ENCODE results near the gene BRSK2.

DNA sequence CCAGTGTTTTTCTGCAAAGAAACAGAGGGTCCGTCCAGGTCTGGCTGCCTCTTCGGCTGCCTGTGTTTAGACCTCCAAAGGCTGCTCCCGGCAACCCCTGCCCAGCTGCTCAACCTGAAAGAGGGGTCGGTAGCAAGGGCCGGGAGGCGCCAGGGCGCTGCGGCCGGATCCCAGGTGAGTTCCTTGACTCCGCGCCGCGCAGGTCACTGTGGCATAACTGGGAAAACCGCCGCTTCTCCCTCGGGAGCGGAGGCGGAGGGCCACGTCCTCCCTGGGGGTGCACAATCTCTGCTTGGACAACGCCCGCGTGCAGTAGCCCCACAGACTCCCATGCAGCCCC is 1.0 kb upstream of the BRSK2 start:
- TF ChIP-seq, protein P1, sequence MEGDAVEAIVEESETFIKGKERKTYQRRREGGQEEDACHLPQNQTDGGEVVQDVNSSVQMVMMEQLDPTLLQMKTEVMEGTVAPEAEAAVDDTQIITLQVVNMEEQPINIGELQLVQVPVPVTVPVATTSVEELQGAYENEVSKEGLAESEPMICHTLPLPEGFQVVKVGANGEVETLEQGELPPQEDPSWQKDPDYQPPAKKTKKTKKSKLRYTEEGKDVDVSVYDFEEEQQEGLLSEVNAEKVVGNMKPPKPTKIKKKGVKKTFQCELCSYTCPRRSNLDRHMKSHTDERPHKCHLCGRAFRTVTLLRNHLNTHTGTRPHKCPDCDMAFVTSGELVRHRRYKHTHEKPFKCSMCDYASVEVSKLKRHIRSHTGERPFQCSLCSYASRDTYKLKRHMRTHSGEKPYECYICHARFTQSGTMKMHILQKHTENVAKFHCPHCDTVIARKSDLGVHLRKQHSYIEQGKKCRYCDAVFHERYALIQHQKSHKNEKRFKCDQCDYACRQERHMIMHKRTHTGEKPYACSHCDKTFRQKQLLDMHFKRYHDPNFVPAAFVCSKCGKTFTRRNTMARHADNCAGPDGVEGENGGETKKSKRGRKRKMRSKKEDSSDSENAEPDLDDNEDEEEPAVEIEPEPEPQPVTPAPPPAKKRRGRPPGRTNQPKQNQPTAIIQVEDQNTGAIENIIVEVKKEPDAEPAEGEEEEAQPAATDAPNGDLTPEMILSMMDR (IDR thresholded peaks at IDR 0.05): no peak
- TF ChIP-seq POLR2A (IDR thresholded peaks at IDR 0.05) (no peak), EP300 (IDR thresholded peaks at IDR 0.05) (no peak)
